ENCODE measurements around the gene DNAJC15. TPM values are rescaled to one million over a fixed set of nuclear protein-coding genes. Genes with fewer than 3 reads are reported as not detected.

Gene DNAJC15
- total RNA-seq, 1 donor from 2014 or later: 27.4 TPM

DNA sequence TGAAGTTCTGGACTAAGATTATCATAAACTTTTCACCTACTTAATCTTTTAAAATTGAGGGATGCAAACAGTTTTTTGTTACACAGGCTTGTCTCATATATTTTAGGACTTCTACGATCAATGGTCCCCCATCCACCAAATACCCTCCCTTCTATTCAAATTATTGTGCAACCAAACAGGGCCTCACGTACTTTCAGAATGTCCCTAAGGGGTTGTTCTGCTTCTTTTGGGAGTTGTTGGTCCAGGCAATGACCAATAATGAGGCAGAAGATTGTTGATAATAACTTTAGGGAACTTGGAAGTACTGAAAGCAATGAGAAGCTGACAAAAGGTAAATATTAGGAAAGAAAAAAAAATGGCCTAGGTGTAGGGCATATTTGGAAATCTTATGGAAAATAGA is 2.9 kb downstream of the DNAJC15 start:
- peaks cover 10% of the 10 kb centered on the region for H3K4me1 Mint-ChIP-seq (ENCODE audit: low read depth)
- TF ChIP-seq, protein P1, sequence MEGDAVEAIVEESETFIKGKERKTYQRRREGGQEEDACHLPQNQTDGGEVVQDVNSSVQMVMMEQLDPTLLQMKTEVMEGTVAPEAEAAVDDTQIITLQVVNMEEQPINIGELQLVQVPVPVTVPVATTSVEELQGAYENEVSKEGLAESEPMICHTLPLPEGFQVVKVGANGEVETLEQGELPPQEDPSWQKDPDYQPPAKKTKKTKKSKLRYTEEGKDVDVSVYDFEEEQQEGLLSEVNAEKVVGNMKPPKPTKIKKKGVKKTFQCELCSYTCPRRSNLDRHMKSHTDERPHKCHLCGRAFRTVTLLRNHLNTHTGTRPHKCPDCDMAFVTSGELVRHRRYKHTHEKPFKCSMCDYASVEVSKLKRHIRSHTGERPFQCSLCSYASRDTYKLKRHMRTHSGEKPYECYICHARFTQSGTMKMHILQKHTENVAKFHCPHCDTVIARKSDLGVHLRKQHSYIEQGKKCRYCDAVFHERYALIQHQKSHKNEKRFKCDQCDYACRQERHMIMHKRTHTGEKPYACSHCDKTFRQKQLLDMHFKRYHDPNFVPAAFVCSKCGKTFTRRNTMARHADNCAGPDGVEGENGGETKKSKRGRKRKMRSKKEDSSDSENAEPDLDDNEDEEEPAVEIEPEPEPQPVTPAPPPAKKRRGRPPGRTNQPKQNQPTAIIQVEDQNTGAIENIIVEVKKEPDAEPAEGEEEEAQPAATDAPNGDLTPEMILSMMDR (IDR thresholded peaks at IDR 0.05; ENCODE audit: unreplicated experiment): no peak

DNA sequence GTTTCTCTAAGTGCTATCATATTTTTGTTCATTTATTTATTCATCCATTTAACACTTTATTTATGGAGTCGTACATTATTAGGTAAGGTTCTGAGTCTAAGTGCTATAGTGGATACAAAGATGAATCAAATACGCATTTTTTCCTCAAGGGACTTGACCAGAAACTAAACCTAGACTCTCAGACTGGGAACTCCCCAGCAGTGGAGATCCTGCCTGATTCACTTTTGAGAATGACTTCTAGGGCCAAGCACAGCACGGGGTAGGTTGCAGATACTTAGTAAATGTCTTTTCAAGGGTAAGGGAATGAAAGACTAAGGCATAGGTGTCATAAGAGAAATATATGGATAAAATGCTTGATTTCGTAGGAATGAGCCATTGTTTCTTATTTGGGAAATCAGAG is 7.2 kb downstream of the DNAJC15 start:
- H3K27ac Mint-ChIP-seq: no peak overlapping the region

More for the DNA sequence above, 2.9 kb downstream of the DNAJC15 start:
- DNase-seq (ENCODE audit: low spot score, unreplicated experiment): no peak
- Mint-ChIP-seq H3K9me3 (ENCODE audit: low read depth) (no peaks in the 10 kb centered on the region), H3K27ac (no peak overlapping the region), H3K27me3 (no peaks in the 10 kb centered on the region), H3K36me3 (ENCODE audit: insufficient read depth) (peaks cover 12% of the 10 kb centered on the region), H3K4me3 (ENCODE audit: low read depth) (no peak overlapping the region)

DNA sequence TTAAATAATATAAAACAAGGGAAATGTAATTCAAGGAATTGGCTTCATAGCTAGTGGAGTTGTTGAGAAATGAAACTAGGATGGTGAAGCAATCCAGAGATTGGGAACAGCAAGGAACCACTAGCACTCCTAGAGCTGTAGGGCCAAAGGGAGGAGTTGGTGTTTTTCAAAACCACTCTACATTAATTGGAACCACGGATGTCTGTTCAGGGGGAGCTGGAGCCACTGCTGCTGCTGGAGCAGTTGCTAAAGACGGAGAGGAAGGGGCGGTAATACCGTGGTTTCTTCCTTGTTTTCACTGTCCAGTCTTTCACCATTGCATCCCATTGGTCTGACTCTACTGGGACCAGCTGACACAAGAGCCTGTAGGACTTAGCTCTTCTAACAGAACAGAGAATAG is 8.5 kb downstream of the DNAJC15 start:
- Mint-ChIP-seq H3K4me3 (ENCODE audit: low read depth) (no peak overlapping the region), H3K36me3 (ENCODE audit: insufficient read depth) (peaks cover 31% of the 10 kb centered on the region), H3K27me3 (no peaks in the 10 kb centered on the region), H3K4me1 (ENCODE audit: low read depth) (peaks cover 7% of the 10 kb centered on the region), H3K9me3 (ENCODE audit: low read depth) (peaks cover 11% of the 10 kb centered on the region), H3K27ac (no peak overlapping the region)
- no peak for DNase-seq (ENCODE audit: low spot score, unreplicated experiment)
- TF ChIP-seq, protein P1 (IDR thresholded peaks at IDR 0.05; ENCODE audit: unreplicated experiment): no peak

More for the DNA sequence above, 7.2 kb downstream of the DNAJC15 start:
- Mint-ChIP-seq H3K9me3 (ENCODE audit: low read depth) (peaks cover 11% of the 10 kb centered on the region), H3K27me3 (no peaks in the 10 kb centered on the region), H3K36me3 (ENCODE audit: insufficient read depth) (peaks cover 31% of the 10 kb centered on the region), H3K4me1 (ENCODE audit: low read depth) (peaks cover 9% of the 10 kb centered on the region), H3K4me3 (ENCODE audit: low read depth) (no peak overlapping the region)
- TF ChIP-seq, protein P1 (IDR thresholded peaks at IDR 0.05; ENCODE audit: unreplicated experiment): no peak
- no peak for DNase-seq (ENCODE audit: low spot score, unreplicated experiment)

DNA sequence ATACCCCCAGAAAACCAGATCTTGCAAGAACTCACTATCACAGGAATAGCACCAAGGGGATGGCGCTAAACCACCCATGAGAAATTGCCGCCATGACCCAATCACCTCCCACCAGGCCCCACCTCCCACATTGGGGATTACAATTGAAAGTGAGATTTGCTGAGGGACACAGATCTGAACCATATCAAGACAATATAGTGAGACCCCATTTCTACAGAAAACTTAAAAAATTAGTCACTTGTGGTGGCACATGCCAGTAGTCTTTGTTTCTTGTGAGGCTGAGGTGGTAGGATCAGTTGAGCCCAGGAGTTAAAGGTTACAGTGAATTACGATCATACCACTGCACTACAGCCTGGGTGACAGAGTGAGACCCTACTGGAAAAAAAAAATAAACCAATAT is 9.7 kb downstream of the DNAJC15 start:
- no peak overlapping the region for H3K27ac Mint-ChIP-seq
- H3K4me1 Mint-ChIP-seq (ENCODE audit: low read depth): peaks cover 10% of the 10 kb centered on the region
- no peak for DNase-seq (ENCODE audit: low spot score, unreplicated experiment)
- peaks cover 34% of the 10 kb centered on the region for H3K36me3 Mint-ChIP-seq (ENCODE audit: insufficient read depth)
- TF ChIP-seq, protein P1 (IDR thresholded peaks at IDR 0.05; ENCODE audit: unreplicated experiment): no peak
- H3K4me3 Mint-ChIP-seq (ENCODE audit: low read depth): no peak overlapping the region
- H3K27me3 Mint-ChIP-seq: no peaks in the 10 kb centered on the region
- peaks cover 11% of the 10 kb centered on the region for H3K9me3 Mint-ChIP-seq (ENCODE audit: low read depth)

DNA sequence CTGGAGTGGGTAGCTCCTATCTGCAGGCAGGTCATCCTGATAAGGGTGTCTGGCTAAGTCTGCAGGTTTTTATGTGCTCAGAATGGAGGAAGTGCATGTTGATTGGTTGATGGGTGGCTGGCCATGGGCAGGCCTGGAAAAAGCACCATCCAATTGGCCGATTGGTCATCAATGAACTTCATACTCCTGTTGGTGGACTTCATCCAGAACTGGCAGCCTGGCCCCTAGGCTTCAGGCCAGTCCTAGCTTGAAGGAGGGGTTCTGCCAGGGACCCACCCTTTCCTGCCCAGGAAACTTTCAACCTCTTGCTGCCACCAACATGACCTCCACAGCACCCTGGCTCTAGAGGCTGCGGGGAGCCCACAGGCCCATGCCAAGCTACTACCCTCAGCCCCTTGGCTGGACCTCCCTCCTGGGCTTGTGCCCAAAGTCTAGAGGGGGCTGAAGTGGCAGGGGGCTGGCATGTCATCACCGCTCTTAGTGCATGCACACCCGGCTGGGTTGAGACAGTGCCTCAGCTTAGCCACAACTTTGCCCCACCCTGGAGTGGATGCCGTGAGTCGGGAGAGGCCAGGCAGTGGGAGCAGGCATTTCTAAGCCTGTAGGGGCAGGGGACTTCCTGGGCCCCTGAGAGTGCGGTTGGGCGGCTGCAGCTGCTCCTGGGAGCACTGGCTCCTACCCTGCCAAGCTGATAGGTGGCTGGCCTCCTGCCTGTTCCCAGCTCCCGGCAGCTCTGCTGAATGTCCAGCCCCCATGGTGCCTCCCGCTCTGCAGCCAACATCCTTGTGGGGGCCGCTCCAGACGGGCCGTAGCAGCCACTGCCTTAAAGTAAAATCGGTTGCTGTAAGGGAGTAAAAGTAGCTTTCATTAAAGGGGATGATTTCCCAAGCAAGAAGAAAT is 13.2 kb downstream of the DNAJC15 start:
- Mint-ChIP-seq H3K27me3 (no peaks in the 10 kb centered on the region), H3K27ac (no peak overlapping the region), H3K9me3 (ENCODE audit: low read depth) (peaks cover 11% of the 10 kb centered on the region), H3K4me3 (ENCODE audit: low read depth) (no peak overlapping the region), H3K36me3 (ENCODE audit: insufficient read depth) (peaks cover 26% of the 10 kb centered on the region), H3K4me1 (ENCODE audit: low read depth) (peaks cover 30% of the 10 kb centered on the region)
- DNase-seq (ENCODE audit: low spot score, unreplicated experiment): no peak
- TF ChIP-seq, protein P1 (IDR thresholded peaks at IDR 0.05; ENCODE audit: unreplicated experiment): no peak
